NOMO-1 (cell line): ENCODE measurements around the gene IL12RB2.
A peak's percentile ranks its signal among the peaks of the same experiment; 100 is the strongest.

Source experiments
- DNase-seq, 2 experiments: peaks; one replicate each; lab custom pipeline; 2025; ENCODE audit not compliant: unreplicated experiment in 2 of 2; lab: John Stamatoyannopoulos, UW

Gene IL12RB2

DNA sequence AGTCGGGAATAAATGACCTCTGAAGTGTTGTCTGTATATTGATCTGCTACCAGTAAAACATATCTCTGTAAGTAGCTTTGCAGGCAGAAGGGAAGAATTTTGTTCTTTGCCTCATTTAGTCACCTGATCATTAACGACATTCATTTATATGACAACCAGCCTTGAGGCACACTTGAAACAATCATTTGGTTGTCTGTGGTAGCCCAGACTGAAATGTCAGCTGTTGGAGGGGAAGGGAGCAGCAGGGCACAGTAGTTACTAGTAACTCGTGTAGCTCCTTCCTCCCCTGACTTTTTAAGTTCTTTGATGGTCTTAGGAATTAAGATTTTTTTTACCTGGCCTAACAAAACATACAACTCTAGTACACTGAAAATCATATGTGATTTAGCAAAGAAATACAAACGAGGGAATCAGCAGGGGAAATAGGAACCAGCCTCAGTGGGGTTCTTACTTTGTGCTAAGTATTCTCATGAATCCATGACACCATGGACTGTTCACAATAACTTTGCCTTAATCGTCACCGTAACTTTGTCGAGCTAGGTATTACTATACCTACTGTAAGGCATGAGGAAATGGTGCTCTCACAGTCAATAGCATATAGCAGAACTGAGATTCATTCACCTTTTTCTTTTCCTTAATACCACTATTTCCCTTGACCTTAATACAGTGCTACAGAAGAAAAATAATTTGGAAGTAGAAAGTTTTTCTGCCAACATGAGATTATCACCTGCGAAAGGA lies 6.4 kb downstream of the IL12RB2 start:
- no peak for DNase-seq

DNA sequence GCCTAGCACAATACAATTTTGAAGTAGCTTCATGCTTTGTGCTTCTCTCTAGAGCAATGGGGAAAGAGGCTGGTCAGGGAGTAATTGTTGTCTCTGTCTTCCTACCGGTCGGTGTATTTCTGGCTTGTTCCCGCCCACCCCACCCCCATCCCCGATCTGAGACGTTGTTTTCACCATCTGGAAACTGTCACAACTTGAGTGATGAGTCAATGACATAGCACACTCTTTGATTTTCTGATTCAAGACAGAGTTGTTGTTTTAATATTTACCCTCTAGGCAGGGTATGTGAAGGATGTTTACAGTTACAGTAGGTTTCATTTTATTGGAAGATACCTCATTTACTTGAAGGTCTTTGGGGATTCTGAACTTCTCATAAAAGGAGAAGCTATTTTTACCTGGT lies 7.0 kb downstream of the IL12RB2 start:
- no peak for DNase-seq

DNA sequence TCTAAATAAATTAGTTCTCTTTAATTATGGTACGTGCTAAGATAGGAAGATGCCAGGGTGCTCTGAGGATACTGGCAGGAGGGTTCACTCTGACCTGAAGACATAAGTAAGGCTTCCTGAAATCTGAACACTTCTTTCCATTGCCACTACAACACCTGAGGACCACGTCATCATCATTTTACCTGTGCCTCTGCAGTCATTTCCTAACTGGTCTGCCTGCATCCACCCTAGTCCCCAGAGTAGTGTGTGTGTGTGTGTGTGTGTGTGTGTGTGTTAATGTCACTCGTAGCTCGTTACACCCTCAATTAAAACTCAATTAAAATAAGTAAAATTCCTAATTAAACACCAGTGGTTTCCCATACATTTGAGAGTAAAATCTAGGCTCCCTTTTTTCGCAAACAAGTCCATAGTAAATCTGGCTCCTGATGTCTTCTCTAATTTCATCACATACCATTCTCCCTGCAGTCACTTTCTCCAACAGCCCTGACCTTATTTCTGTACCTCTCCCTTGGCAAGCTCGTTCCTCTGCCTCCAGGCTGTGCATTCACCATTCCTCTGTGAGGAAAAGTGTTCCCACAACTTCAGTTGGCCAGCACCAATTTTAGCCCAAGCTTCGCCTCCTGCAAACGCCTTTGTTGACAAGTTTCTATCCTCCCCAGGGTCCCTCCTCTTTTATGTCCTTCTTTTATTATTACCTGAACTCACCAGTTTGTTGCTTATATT lies 8.7 kb downstream of the IL12RB2 start:
- DNase-seq, result no peak

DNA sequence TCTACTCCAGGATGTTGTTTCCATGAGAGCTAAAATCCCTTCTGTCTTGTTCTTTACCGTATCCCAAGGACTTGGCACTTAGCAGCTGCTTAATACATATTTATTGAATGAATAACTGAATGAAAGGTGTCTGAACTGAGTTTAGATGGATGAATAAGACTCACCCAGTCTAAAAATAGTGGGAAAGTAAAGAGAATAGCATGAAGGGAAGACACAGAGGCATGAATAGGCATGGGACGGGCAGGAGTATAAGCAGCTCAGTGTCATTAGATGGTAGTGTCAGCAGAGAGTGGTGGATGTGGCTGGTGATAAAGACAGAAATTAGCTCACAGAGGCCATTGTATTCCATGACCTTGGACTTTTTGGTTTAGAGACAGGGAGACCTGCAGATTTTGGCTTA lies 9.2 kb downstream of the IL12RB2 start:
- DNase-seq, result no peak

DNA sequence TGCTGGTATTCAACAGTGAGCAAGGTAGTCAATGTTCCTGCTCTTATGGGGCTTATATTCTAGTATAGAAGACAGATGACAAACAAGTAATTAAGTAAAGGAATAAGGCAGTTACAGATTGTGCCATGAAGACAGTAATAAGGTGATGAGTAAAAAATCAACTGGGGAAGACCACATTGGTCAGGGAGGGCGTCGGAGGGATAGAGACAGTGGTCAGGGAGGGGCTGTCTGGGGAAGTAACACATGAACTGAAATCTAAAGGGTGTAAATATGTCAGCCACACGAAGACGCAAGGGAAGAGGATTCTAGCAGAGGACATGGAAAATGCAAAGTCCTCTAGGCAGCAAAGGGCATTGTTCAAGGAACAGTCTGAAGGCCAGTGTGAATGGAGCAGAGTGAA lies 10.1 kb downstream of the IL12RB2 start:
- DNase-seq, result no peak

- DNase-seq, result no peak
Measured at GRCh38 chr1:67322442-67322841, 14.8 kb downstream of the IL12RB2 start.

DNA sequence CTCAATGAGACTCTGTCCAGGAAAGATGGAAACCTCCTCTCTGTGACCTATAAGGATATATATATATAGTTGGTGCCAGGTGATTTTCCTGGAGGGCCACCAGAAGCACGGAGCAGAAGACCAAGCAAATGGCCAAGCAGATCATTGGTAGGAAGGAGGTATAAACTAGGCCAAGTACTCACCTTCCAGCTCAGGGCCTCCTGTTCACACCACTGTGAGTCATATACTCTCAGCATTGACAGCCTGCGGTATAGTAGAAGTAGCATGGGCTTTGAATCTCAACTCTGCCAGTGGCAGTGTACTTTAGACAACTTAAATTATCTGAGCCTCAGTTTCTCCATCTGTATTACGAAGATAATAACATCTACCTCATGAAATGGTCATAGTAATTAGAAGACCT lies 15.4 kb downstream of the IL12RB2 start:
- DNase-seq, result no peak

DNA sequence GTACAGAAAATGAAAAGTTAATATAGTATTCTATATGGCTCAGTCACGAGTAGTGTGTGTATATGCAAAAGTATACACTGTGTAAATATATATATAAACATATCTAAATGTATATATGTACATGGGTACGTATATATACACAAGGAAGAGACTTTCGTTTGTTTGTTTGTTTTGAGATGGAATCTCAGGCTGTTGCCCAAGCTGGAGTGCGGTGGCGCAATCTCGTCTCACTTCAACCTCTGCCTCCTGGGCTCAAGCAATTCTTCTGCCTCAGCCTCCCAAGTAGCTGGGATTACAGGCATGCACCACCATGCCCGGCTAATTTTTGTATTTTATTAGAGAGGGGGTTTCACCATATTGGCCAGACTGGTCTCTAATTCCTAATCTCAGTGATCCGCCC lies 16.4 kb downstream of the IL12RB2 start:
- DNase-seq, result no peak

DNA sequence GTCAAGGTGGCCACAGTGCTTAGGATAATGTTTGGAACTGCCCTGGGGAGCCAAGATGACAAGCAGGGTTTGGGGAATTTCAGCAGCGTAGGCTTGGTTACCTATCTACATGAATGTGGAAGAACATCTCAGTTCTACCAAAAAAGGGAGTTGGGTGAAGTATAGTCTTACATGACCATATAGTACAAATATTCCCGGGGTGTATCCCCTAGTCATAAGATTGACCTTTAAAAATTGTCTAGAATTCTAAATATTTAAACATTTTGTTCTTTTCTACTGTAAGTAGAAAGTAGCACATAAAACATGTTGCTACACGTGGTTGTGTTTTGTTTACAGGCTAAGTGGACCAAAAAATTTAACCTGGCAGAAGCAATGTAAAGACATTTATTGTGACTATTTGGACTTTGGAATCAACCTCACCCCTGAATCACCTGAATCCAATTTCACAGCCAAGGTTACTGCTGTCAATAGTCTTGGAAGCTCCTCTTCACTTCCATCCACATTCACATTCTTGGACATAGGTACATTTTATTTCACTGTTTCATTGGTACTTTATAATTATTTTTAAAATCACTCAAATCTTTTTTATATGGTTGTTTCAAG lies 20.3 kb downstream of the IL12RB2 start:
- no peak for DNase-seq

- DNase-seq, result no peak
Measured at GRCh38 chr1:67332653-67333529, 25.2 kb downstream of the IL12RB2 start.

DNA sequence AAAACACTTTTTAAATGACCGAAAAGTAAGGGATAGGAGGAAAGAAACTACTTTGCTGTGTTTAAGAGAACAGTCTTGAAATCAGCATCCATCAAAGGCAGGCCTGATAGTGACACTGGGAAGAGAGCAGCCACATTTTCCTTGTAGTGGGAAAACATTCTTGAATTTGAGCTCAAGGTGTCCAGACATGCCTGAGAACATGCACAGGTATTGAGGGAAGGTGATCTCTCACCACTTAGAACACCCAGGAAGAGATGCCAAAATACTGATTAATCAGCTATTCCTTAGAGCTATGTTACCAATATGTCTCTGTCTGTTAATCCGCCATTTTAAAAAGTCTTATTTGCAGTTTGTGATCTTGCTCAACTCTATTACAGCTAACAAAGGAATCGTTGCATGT lies 25.9 kb downstream of the IL12RB2 start:
- DNase-seq, result no peak

DNA sequence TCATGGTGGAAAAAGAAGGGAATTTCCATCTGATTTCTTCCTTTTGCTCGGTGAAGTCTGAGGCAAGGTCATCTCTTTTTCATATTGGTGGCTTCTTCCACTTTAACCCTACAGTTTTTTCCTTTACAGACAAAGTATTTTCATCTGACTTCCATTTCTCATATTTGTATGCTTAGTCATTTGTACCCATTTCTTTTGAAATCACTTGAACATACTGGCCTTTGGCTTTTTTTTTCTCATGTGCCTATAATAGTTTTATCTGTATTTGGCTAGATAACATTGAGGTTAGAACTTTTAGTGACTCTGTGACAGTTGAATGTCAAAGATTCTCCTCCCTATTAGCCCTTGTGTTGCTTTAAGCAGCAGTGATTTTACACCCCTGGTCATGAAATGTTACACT lies 27.7 kb downstream of the IL12RB2 start:
- DNase-seq, result no peak

DNA sequence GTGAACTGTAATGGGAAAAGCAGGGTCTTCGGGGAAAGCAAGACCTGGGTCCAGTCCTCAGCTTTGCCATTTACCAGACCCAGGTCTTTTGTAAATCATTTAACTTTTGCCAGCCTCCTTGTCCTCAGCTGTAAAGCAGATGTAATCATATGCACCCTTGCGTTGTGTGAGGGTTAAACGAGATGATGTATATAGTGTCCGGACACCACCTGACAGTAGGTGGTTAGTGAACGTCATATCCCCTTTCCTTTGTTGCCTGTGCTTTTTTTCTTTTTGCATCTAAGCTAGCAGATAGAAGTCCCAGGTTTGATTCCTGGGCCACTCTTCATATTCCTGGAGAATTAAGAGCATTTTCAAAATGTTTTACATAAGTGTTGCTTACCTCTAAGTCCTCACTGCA lies 28.5 kb downstream of the IL12RB2 start:
- DNase-seq, result no peak

DNA sequence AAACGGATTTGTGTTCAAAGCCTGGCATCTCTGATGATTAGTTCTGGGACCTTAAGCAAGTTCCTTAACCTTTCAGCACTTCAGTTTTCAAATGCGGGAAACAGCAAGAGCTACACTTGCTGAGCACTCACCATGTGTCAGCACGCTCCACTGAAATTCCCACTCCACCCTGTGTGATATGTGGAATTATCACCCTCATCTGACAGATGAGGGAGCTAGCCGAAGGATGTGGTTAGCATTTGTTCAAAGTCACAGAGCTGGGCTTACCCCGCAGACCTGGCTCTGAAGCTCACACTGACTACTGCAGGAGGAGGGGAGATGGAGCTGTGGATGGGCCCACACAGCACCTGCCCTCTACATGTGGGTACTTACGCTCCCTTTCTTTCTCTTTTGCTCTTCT lies 29.1 kb downstream of the IL12RB2 start:
- DNase-seq, result no peak

DNA sequence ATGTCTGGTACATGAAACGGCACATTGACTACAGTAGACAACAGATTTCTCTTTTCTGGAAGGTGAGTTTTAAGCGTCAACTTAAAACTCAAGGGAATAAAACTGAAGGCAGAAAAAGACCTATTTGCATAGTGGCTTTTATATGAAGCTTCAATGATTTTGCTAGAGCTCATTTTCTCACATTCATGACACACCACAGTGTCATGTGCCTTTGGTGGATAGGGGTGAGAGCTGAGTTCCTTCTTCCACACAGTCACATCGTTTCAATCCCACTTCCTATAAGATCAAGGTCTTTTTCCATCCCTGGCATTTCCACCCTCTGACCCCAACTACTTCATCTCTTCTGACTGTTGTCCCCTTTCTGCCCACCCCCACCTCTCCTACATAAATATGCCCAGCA lies 31.0 kb downstream of the IL12RB2 start:
- no peak for DNase-seq

DNA sequence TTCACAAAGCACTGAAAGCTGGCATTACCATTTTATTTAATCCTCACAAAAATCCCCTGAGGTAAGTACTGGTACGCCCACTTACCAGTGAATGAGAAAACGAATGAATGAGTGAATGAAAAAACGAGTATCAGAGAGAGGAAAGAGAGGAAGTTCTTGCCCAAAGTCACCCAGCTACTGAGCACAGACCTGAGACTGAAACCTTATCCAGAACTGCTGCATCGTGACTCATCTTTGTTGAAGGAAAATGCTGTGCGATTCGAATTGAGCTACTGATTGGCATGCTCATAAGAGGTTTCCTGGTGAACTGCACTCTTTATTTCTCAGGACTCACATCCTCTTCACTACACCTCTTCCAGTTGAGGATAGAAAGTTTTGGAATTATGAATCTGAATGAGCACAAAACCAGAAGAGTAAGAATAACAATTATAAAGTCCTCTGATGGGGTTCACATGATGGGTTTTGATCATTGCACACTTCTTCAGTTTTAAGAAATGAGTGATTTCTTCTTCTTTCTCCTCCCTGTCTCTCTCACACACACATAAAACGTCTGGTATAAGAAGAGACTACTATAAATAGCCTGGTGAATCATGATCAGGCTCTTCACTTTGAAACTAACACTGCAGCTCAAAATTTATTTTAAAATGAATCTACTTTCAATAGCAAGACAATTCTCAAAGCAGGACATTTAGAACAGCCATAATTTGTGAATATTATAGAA lies 32.1 kb downstream of the IL12RB2 start:
- DNase-seq, result peak; percentile 35 to 67

- no peak for DNase-seq
Measured at GRCh38 chr1:67342076-67342890, 34.6 kb downstream of the IL12RB2 start.

- no peak for DNase-seq
Measured at GRCh38 chr1:67345556-67345955, 37.9 kb downstream of the IL12RB2 start.

DNA sequence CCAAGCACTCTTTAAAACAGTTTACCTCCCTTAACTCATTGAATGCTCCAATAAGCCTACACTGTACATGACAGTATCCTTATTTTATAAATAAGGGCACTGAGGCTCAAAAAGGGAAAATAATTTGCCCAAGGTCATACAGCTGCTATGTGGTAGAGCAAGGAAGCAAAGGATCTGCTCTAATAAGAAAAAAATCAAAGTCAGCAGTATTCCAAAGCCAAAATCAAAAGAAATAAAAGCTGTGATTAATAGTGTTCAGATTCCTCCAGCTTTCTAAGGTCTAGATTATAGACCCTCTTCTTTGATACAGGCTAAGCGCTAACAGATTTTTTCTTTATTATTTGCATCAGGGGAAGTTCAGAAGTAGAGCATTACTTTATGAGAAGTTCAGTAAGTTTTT lies 39.3 kb downstream of the IL12RB2 start:
- DNase-seq, result no peak
